HFFc6 (cell line): ENCODE measurements around the gene GPR65. TPM values are rescaled to one million over a fixed set of nuclear protein-coding genes. Genes with fewer than 3 reads are reported as not detected.

Experiments used
- DNase-seq: peaks from one replicate; pipeline ENCODE4 v3.0.0-alpha.2; 2018
- H3K27ac Mint-ChIP-seq: 2 replicates; pipeline ENCODE4 v1.8.0; 2020; ENCODE audit warnings: mild to moderate bottlenecking, mixed read lengths
- H3K27me3 Mint-ChIP-seq: 2 replicates; pipeline ENCODE4 v1.8.0; 2021; ENCODE audit warnings: mild to moderate bottlenecking, moderate library complexity, mixed read lengths; ENCODE audit not compliant: insufficient read depth
- H3K36me3 Mint-ChIP-seq: 2 replicates; pipeline ENCODE4 v1.8.0; 2021; ENCODE audit warnings: low read depth, mixed read lengths
- H3K4me1 Mint-ChIP-seq: 2 replicates; pipeline ENCODE4 v1.8.0; 2020; ENCODE audit warnings: low read depth, mixed read lengths
- H3K4me3 Mint-ChIP-seq: 2 replicates; pipeline ENCODE4 v1.8.0; 2020; ENCODE audit warnings: mild to moderate bottlenecking, moderate library complexity, mixed read lengths
- H3K9me3 Mint-ChIP-seq: 2 replicates; pipeline ENCODE4 v1.8.0; 2020; ENCODE audit warnings: mild to moderate bottlenecking, mixed read lengths
- CTCF ChIP-seq: fragments of 200-600 bp; sonication (generic); IDR thresholded peaks from 2 replicates; pipeline ENCODE4 v1.5.0; 2021; ENCODE audit warnings: antibody characterized with exemption, mild to moderate bottlenecking
- total RNA-seq, 6 experiments: library from RNA; stranded (reverse); fragmentation: NEBNext Ultra II Directional; extraction: Animal tissue kit (Norgen Biotek cat#: 25700); gene quantifications; 2 replicates in 1 of 6; 3 replicates in 5 of 6; pipeline ENCODE4 v1.2.3, GENCODE V29; 2021

The GPR65 gene
- total RNA-seq, 6 experiments from 2014 or later = 0.07 to 0.34 (median 0.20) TPM; not detected in 1

GRCh38 chr14:87995500-87996290 is 9.2 kb upstream of the GPR65 start:
- Mint-ChIP-seq H3K4me3 (no peak overlapping the region), H3K27ac (peak overlapping the region; percentile 40; the same call in 1 of the 2 replicates), H3K9me3 (no peaks in the 10 kb centered on the region), H3K36me3 (no peaks in the 10 kb centered on the region), H3K27me3 (no peaks in the 10 kb centered on the region), H3K4me1 (peaks cover 22% of the 10 kb centered on the region)
- TF ChIP-seq CTCF = no peak
- DNase-seq = no peak

GRCh38 chr14:87996291-87996592 is 8.7 kb upstream of the GPR65 start:
- no peak for TF ChIP-seq CTCF
- DNase-seq = no peak
- H3K36me3 Mint-ChIP-seq = no peaks in the 10 kb centered on the region
- H3K9me3 Mint-ChIP-seq = no peaks in the 10 kb centered on the region
- no peaks in the 10 kb centered on the region for H3K27me3 Mint-ChIP-seq
- peaks cover 22% of the 10 kb centered on the region for H3K4me1 Mint-ChIP-seq
- peak overlapping the region; percentile 40; the same call in 1 of the 2 replicates for H3K27ac Mint-ChIP-seq
- no peak overlapping the region for H3K4me3 Mint-ChIP-seq

GRCh38 chr14:87998482-87998881 is 6.5 kb upstream of the GPR65 start:
- no peaks in the 10 kb centered on the region for H3K27me3 Mint-ChIP-seq
- H3K9me3 Mint-ChIP-seq = no peaks in the 10 kb centered on the region
- DNase-seq = no peak
- H3K36me3 Mint-ChIP-seq = no peaks in the 10 kb centered on the region
- TF ChIP-seq CTCF = no peak
- no peak overlapping the region for H3K4me3 Mint-ChIP-seq
- peaks cover 19% of the 10 kb centered on the region for H3K4me1 Mint-ChIP-seq
- no peak overlapping the region for H3K27ac Mint-ChIP-seq

GRCh38 chr14:87999277-87999676 is 5.7 kb upstream of the GPR65 start:
- no peaks in the 10 kb centered on the region for H3K36me3 Mint-ChIP-seq
- DNase-seq = no peak
- peaks cover 12% of the 10 kb centered on the region for H3K4me1 Mint-ChIP-seq
- TF ChIP-seq CTCF = no peak
- H3K4me3 Mint-ChIP-seq = no peak overlapping the region
- H3K27ac Mint-ChIP-seq = no peak overlapping the region
- no peaks in the 10 kb centered on the region for H3K27me3 Mint-ChIP-seq
- H3K9me3 Mint-ChIP-seq = no peaks in the 10 kb centered on the region

GRCh38 chr14:88002421-88003075 is 2.4 kb upstream of the GPR65 start:
- no peak for TF ChIP-seq CTCF
- Mint-ChIP-seq H3K4me3 (no peak overlapping the region), H3K27ac (no peak overlapping the region), H3K9me3 (no peaks in the 10 kb centered on the region), H3K27me3 (no peaks in the 10 kb centered on the region; the same call in 1 of the 2 replicates), H3K36me3 (no peaks in the 10 kb centered on the region), H3K4me1 (no peaks in the 10 kb centered on the region)
- DNase-seq = no peak
